Dermis lymphatic vessel endothelial cell (primary cell): ENCODE results near the gene BEAN1. TPM values are rescaled to one million over a fixed set of nuclear protein-coding genes. Genes with fewer than 3 reads are reported as not detected.

Experiments
- total RNA-seq: library from RNA; depleted of rRNA; stranded (reverse); fragments of >200 nt; gene quantifications from 2 replicates; pipeline ENCODE4 v1.2.1, GENCODE V29; 2014

The BEAN1 gene
- total RNA-seq, result 0.11 and 0.43 TPM in 2 replicates

GRCh38 chr16:66427036-66427860 lies at the start of gene BEAN1:
TSS of gene BEAN1 (plus strand) at chr16:66427295. CDS start at chr16:66437677, 10,382 bp downstream.

Other genes with a start within 250 kb of the BEAN1 start
- gene CDH5, start 60.6 kb upstream of the BEAN1 start, total RNA-seq, result 325 and 335 TPM in 2 replicates
- gene TK2, start 122.8 kb downstream of the BEAN1 start, total RNA-seq, result 32.4 and 36.3 TPM in 2 replicates
- 50.7 and 66.7 TPM in 2 replicates for gene CKLF, start 125.3 kb downstream of the BEAN1 start, total RNA-seq
- gene CMTM1, start 139.1 kb downstream of the BEAN1 start, total RNA-seq, result 1.8 and 2.1 TPM in 2 replicates
- not detected in 2 replicates for gene CMTM2, start 152.2 kb downstream of the BEAN1 start, total RNA-seq
- 22.8 and 35.8 TPM in 2 replicates for gene CMTM3, start 177.4 kb downstream of the BEAN1 start, total RNA-seq